Measurements from ENCODE around the gene A2ML1. TPM values are rescaled to one million over a fixed set of nuclear protein-coding genes. Genes with fewer than 3 reads are reported as not detected.
"Not testable (repeated sequence)": the region's sequence is repeated elsewhere in the genome, so short reads cannot be mapped to it uniquely, and the experiment has no call there.

The A2ML1 gene
- polyA plus RNA-seq, 1 donor: 0.13 TPM

DNA sequence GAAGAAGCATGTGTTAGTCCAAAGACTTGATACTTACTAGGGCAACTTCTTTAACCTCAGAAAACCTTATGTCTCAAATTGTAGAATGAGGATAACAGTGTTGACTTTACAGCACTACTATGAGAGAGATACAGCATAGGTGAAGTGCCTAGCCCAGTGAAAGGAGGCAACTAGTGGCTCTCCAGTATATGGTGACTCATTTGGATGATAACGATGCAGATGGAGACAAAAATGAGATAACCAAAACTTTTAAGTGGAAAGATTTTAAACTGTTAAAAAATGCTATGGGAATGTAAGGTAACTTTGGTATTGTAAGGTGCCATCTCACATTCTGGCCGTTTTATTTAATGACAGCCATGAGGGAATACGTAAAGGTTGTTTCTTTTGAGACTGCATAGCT, 94.6 kb downstream of the A2ML1 start:
- Histone ChIP-seq H3K4me3 (ENCODE audit: low read length) (no peak overlapping the region), H3K9me3 (ENCODE audit: control insufficient read depth, low read depth, low read length) (no peaks in the 10 kb centered on the region), H3K4me1 (ENCODE audit: control insufficient read depth, insufficient read depth, low read length) (peaks cover 9% of the 10 kb centered on the region), H3K27ac (ENCODE audit: low read length) (no peak overlapping the region), H3K36me3 (ENCODE audit: control insufficient read depth, insufficient read depth, low read length) (peaks cover 22% of the 10 kb centered on the region), H3K27me3 (ENCODE audit: control insufficient read depth, insufficient read depth, low read length) (no peaks in the 10 kb centered on the region)
- WGBS (ENCODE audit: insufficient coverage, low lambda C conversion rate): 83% methylated on average over 2 of the region's 3 CpGs
- no peak for DNase-seq

DNA sequence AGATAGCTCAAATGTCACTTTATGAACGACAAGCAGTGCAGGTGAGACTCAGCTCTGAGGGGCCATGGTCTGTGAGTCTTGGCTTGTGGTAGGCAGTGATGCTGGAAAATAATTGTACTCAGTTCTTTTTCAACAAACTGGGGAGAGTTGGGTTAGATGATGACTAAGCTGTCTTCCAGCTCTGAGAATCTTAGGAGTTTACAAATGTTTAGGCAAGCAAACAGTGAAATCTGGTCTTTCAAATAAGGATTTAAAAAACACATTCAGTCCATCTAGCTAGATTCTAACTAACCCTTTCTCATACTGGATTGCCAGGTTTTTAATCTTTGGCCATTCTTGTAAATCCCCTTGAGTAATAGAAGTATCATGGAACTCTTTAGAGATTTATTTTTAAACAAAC, 95.3 kb downstream of the A2ML1 start:
- no peak for DNase-seq
- Histone ChIP-seq H3K27me3 (ENCODE audit: control insufficient read depth, insufficient read depth, low read length) (no peaks in the 10 kb centered on the region), H3K36me3 (ENCODE audit: control insufficient read depth, insufficient read depth, low read length) (peaks cover 27% of the 10 kb centered on the region), H3K9me3 (ENCODE audit: control insufficient read depth, low read depth, low read length) (no peaks in the 10 kb centered on the region), H3K27ac (ENCODE audit: low read length) (no peak overlapping the region), H3K4me3 (ENCODE audit: low read length) (no peak overlapping the region), H3K4me1 (ENCODE audit: control insufficient read depth, insufficient read depth, low read length) (peaks cover 7% of the 10 kb centered on the region)
- no CpG with 5 or more reads among the region's 1 CpG for WGBS (ENCODE audit: insufficient coverage, low lambda C conversion rate)

DNA sequence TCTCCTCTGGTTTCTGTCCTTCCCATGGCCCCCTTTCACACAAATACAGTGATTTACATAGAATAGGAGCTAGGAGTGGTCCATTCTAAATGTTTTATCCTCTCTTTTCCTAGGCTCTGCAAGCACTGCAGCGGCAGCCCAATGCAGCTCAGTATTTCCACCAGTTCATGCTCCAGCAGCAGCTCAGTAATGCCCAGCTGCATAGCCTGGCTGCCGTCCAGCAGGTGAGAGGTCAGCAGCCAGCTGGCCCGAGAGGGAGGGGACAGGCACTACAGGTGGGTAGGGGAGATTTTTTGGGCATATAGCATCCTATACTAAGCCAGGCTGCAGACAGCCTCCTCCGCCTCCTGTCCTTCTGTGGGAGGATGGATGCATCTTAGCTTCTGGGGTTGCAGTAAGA, 97.2 kb downstream of the A2ML1 start:
- not testable (repeated sequence) for H3K27me3 ChIP-seq (ENCODE audit: control insufficient read depth, insufficient read depth, low read length); H3K4me3 ChIP-seq (ENCODE audit: low read length); H3K4me1 ChIP-seq (ENCODE audit: control insufficient read depth, insufficient read depth, low read length); DNase-seq; H3K9me3 ChIP-seq (ENCODE audit: control insufficient read depth, low read depth, low read length); H3K27ac ChIP-seq (ENCODE audit: low read length)
- no CpG with 5 or more reads among the region's 4 CpGs for WGBS (ENCODE audit: insufficient coverage, low lambda C conversion rate)
- H3K36me3 ChIP-seq (ENCODE audit: control insufficient read depth, insufficient read depth, low read length): peaks cover 31% of the 10 kb centered on the region

DNA sequence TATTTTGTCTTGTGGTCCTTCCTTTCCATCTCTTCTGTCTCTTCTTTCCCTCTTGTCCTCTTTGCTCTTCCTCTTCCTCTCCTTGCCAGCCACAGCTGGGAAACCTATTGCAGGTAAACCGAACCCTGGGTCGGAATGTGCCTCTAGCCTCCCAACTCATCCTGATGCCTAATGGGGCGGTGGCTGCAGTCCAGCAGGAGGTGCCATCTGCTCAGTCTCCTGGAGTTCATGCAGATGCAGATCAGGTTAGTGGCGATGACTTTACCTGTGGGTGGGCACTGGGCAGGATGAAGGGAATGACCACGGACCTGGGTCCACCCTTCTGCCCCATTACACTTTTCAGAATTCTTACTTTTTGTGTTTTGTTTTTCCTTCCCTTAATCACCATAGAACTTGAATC, 100.1 kb downstream of the A2ML1 start:
- no peak for DNase-seq
- no CpG with 5 or more reads among the region's 5 CpGs for WGBS (ENCODE audit: insufficient coverage, low lambda C conversion rate)
- Histone ChIP-seq H3K9me3 (ENCODE audit: control insufficient read depth, low read depth, low read length) (no peaks in the 10 kb centered on the region), H3K4me1 (ENCODE audit: control insufficient read depth, insufficient read depth, low read length) (no peaks in the 10 kb centered on the region), H3K4me3 (ENCODE audit: low read length) (no peak overlapping the region), H3K27me3 (ENCODE audit: control insufficient read depth, insufficient read depth, low read length) (no peaks in the 10 kb centered on the region), H3K27ac (ENCODE audit: low read length) (no peak overlapping the region), H3K36me3 (ENCODE audit: control insufficient read depth, insufficient read depth, low read length) (peaks cover 31% of the 10 kb centered on the region)

Other genes starting within 250 kb of the A2ML1 start
- 1.0 TPM for gene AICDA, start 209.8 kb upstream of the A2ML1 start, polyA plus RNA-seq
- 7.6 TPM for gene MFAP5, start 159.8 kb upstream of the A2ML1 start, polyA plus RNA-seq
- 65.2 TPM for gene RIMKLB, start 124.6 kb upstream of the A2ML1 start, polyA plus RNA-seq
- gene PHC1, start 91.9 kb downstream of the A2ML1 start, polyA plus RNA-seq: 34.2 TPM
- 147 TPM for gene M6PR, start 127.0 kb downstream of the A2ML1 start, polyA plus RNA-seq
- 2.4 TPM for gene KLRG1, start 166.9 kb downstream of the A2ML1 start, polyA plus RNA-seq